DOHH2 (cell line): ENCODE measurements around the gene SLC9A7.

ENCODE experiments used
- H3F3A ChIP-seq: fragments of 200-600 bp; sonication (generic), shearing (Covaris generic); 2 replicates; pipeline ENCODE4 v1.6.0; 2016; ENCODE audit warnings: antibody characterized with exemption, mild to moderate bottlenecking; ENCODE audit not compliant: control insufficient read depth, insufficient read depth
- H3K27ac ChIP-seq: fragments of 200-600 bp; sonication (generic); 2 replicates; pipeline ENCODE4 v1.5.1; 2014; ENCODE audit warnings: low read depth, mild to moderate bottlenecking, low read length, moderate library complexity
- H3K27me3 ChIP-seq: fragments of 200-600 bp; sonication (generic); 2 replicates; pipeline ENCODE4 v1.6.1; 2014; ENCODE audit warnings: mild to moderate bottlenecking, low read length, mixed read lengths; ENCODE audit not compliant: control insufficient read depth
- H3K36me3 ChIP-seq: fragments of 200-600 bp; sonication (generic); 2 replicates; pipeline ENCODE4 v1.6.1; 2014; ENCODE audit warnings: mild to moderate bottlenecking, low read length, moderate library complexity, mixed read lengths; ENCODE audit not compliant: control insufficient read depth
- H3K4me1 ChIP-seq: fragments of 200-600 bp; sonication (generic); 2 replicates; pipeline ENCODE4 v1.6.1; 2014; ENCODE audit warnings: mild to moderate bottlenecking, low read length, mixed read lengths; ENCODE audit not compliant: control insufficient read depth
- H3K4me2 ChIP-seq: fragments of 200-600 bp; sonication (generic); 2 replicates; pipeline ENCODE4 v1.6.0; 2014; ENCODE audit warnings: mild to moderate bottlenecking, low read length, moderate library complexity
- H3K4me3 ChIP-seq: fragments of 200-600 bp; sonication (generic); 2 replicates; pipeline ENCODE4 v1.5.1; 2014; ENCODE audit warnings: mild to moderate bottlenecking, low read length, mixed read lengths
- H3K79me2 ChIP-seq: fragments of 200-600 bp; sonication (generic); 2 replicates; pipeline ENCODE4 v1.6.1; 2014; ENCODE audit warnings: mild to moderate bottlenecking, low read length, mixed read lengths; ENCODE audit not compliant: control insufficient read depth
- H3K9me2 ChIP-seq: fragments of 200-600 bp; sonication (generic); replicated peaks from 2 replicates; pipeline ENCODE4 v1.6.1; 2014; ENCODE audit warnings: mild to moderate bottlenecking, low read length, mixed read lengths; ENCODE audit not compliant: control insufficient read depth
- H3K9me3 ChIP-seq: fragments of 200-600 bp; sonication (generic); 2 replicates; pipeline ENCODE4 v1.6.1; 2014; ENCODE audit warnings: antibody characterized with exemption, low read length, mixed read lengths; ENCODE audit not compliant: control insufficient read depth, insufficient read depth
- H4K20me1 ChIP-seq: fragments of 200-600 bp; sonication (generic); 2 replicates; pipeline ENCODE4 v1.6.0; 2014; ENCODE audit warnings: low read depth, mild to moderate bottlenecking, antibody characterized with exemption, low read length, moderate library complexity; ENCODE audit not compliant: control insufficient read depth, insufficient read depth
- CTCF ChIP-seq: fragments of 200-600 bp; sonication (generic); IDR thresholded peaks from one replicate; pipeline ENCODE4 v1.5.1; 2014; ENCODE audit warnings: antibody characterized with exemption, mild to moderate bottlenecking, low read depth, low read length; ENCODE audit not compliant: poor library complexity, severe bottlenecking
- EZH2phosphoT487 ChIP-seq: fragments of 200-600 bp; sonication (generic); IDR thresholded peaks from 2 replicates; pipeline ENCODE4 v1.6.1; 2017; ENCODE audit warnings: borderline replicate concordance, mild to moderate bottlenecking, antibody characterized with exemption, low read length, moderate library complexity, mixed read lengths

The SLC9A7 gene

GRCh38 chrX:46635186-46635585 lies 123.7 kb downstream of the SLC9A7 start:
- Histone ChIP-seq H3K27ac (no peak overlapping the region), H3K4me2 (no peak overlapping the region), H3K27me3 (no peaks in the 10 kb centered on the region), H3K4me3 (no peak overlapping the region), H4K20me1 (no peaks in the 10 kb centered on the region), H3K4me1 (no peaks in the 10 kb centered on the region), H3F3A (no peaks in the 10 kb centered on the region), H3K9me2 (no peaks in the 10 kb centered on the region), H3K79me2 (no peaks in the 10 kb centered on the region), H3K36me3 (no peaks in the 10 kb centered on the region), H3K9me3 (no peaks in the 10 kb centered on the region)
- TF ChIP-seq EZH2phosphoT487 (no peak), CTCF (no peak)

DNA sequence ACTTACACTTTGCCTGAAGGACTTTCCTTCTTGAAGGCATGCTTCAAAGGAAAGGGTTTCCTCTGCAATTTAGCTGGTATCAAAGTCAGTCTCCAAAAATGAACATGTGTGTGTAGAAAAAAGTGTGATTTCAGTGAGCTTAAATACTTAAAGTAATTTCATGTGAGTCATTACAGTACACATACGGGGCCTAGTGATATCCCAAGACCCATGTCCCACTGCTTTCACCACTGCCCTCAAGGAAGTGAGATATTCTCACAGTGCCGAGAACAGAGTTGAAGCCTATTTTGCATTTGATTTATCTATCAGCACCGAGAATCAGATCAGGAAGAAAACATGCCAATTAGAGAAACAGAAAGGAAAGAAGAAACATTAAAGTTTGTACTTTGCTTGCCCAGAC lies 124.3 kb downstream of the SLC9A7 start:
- Histone ChIP-seq H3K79me2 (no peaks in the 10 kb centered on the region), H3K36me3 (no peaks in the 10 kb centered on the region), H3K9me3 (no peaks in the 10 kb centered on the region), H3K4me2 (no peak overlapping the region), H3K27me3 (no peaks in the 10 kb centered on the region), H4K20me1 (no peaks in the 10 kb centered on the region), H3K4me1 (no peaks in the 10 kb centered on the region), H3K27ac (no peak overlapping the region), H3F3A (no peaks in the 10 kb centered on the region), H3K4me3 (no peak overlapping the region), H3K9me2 (no peaks in the 10 kb centered on the region)
- no peak for TF ChIP-seq CTCF
- no peak for TF ChIP-seq EZH2phosphoT487

GRCh38 chrX:46630141-46630540 lies 128.8 kb downstream of the SLC9A7 start:
- no peak overlapping the region for H3K4me3 ChIP-seq
- H3K4me1 ChIP-seq, result no peaks in the 10 kb centered on the region
- H3K4me2 ChIP-seq, result no peak overlapping the region
- H4K20me1 ChIP-seq, result no peaks in the 10 kb centered on the region
- TF ChIP-seq EZH2phosphoT487 (no peak), CTCF (no peak)
- no peaks in the 10 kb centered on the region for H3K79me2 ChIP-seq
- H3K27ac ChIP-seq, result no peak overlapping the region
- no peaks in the 10 kb centered on the region for H3K9me3 ChIP-seq
- no peaks in the 10 kb centered on the region for H3K27me3 ChIP-seq
- no peaks in the 10 kb centered on the region for H3K9me2 ChIP-seq
- no peaks in the 10 kb centered on the region for H3F3A ChIP-seq
- no peaks in the 10 kb centered on the region for H3K36me3 ChIP-seq
